Measurements from ENCODE around the gene PPP2R2C. TPM values are rescaled to one million over a fixed set of nuclear protein-coding genes. Genes with fewer than 3 reads are reported as not detected.

Gene PPP2R2C
- total RNA-seq, 3 donors from 2014 or later: not detected

GRCh38 chr4:6452116-6452896 lies 20.1 kb downstream of the PPP2R2C start:
- no peak for ATAC-seq
- Mint-ChIP-seq H3K27me3 (ENCODE audit: low read depth) (peaks cover 28% of the 10 kb centered on the region), H3K4me3 (no peak overlapping the region)

GRCh38 chr4:6451309-6451708 lies 21.1 kb downstream of the PPP2R2C start:
- Mint-ChIP-seq H3K4me1 (ENCODE audit: low read depth) (no peaks in the 10 kb centered on the region), H3K4me3 (no peak overlapping the region), H3K27me3 (ENCODE audit: low read depth) (peaks cover 31% of the 10 kb centered on the region), H3K36me3 (ENCODE audit: insufficient read depth) (no peaks in the 10 kb centered on the region), H3K9me3 (no peaks in the 10 kb centered on the region)
- DNase-seq (no peak), ATAC-seq (no peak)

More at GRCh38 chr4:6452116-6452896, 20.1 kb downstream of the PPP2R2C start:
- no peak for DNase-seq
- H3K4me1 Mint-ChIP-seq (ENCODE audit: low read depth): no peaks in the 10 kb centered on the region
- no peaks in the 10 kb centered on the region for H3K9me3 Mint-ChIP-seq
- H3K36me3 Mint-ChIP-seq (ENCODE audit: insufficient read depth): no peaks in the 10 kb centered on the region

- Mint-ChIP-seq H3K27me3 (ENCODE audit: low read depth) (peaks cover 30% of the 10 kb centered on the region), H3K36me3 (ENCODE audit: insufficient read depth) (no peaks in the 10 kb centered on the region), H3K9me3 (no peaks in the 10 kb centered on the region), H3K4me3 (no peak overlapping the region), H3K4me1 (ENCODE audit: low read depth) (no peaks in the 10 kb centered on the region)
- no peak for DNase-seq
- no peak for ATAC-seq
These were observed 21.7 kb downstream of the PPP2R2C start for GRCh38 chr4:6450709-6451108.

GRCh38 chr4:6449746-6450369 lies 22.6 kb downstream of the PPP2R2C start:
- Mint-ChIP-seq H3K9me3 (no peaks in the 10 kb centered on the region), H3K36me3 (ENCODE audit: insufficient read depth) (no peaks in the 10 kb centered on the region), H3K4me3 (no peak overlapping the region), H3K4me1 (ENCODE audit: low read depth) (no peaks in the 10 kb centered on the region), H3K27me3 (ENCODE audit: low read depth) (peaks cover 24% of the 10 kb centered on the region)
- DNase-seq (no peak), ATAC-seq (no peak)

GRCh38 chr4:6449335-6449734 lies 23.1 kb downstream of the PPP2R2C start:
- Mint-ChIP-seq H3K36me3 (ENCODE audit: insufficient read depth) (no peaks in the 10 kb centered on the region), H3K4me1 (ENCODE audit: low read depth) (no peaks in the 10 kb centered on the region), H3K4me3 (no peak overlapping the region), H3K27me3 (ENCODE audit: low read depth) (peaks cover 24% of the 10 kb centered on the region), H3K9me3 (no peaks in the 10 kb centered on the region)
- DNase-seq: no peak
- no peak for ATAC-seq

GRCh38 chr4:6448476-6449170 lies 23.8 kb downstream of the PPP2R2C start:
- no peak overlapping the region for H3K4me3 Mint-ChIP-seq
- H3K27me3 Mint-ChIP-seq (ENCODE audit: low read depth): peaks cover 24% of the 10 kb centered on the region
- no peaks in the 10 kb centered on the region for H3K4me1 Mint-ChIP-seq (ENCODE audit: low read depth)
- ATAC-seq (no peak), DNase-seq (no peak)
- no peaks in the 10 kb centered on the region for H3K9me3 Mint-ChIP-seq
- H3K36me3 Mint-ChIP-seq (ENCODE audit: insufficient read depth): no peaks in the 10 kb centered on the region

- ATAC-seq (no peak), DNase-seq (no peak)
- no peak overlapping the region for H3K4me3 Mint-ChIP-seq
- H3K4me1 Mint-ChIP-seq (ENCODE audit: low read depth): no peaks in the 10 kb centered on the region
- no peaks in the 10 kb centered on the region for H3K36me3 Mint-ChIP-seq (ENCODE audit: insufficient read depth)
- peaks cover 24% of the 10 kb centered on the region for H3K27me3 Mint-ChIP-seq (ENCODE audit: low read depth)
- no peaks in the 10 kb centered on the region for H3K9me3 Mint-ChIP-seq
These were observed 24.7 kb downstream of the PPP2R2C start for GRCh38 chr4:6447672-6448171.

- H3K36me3 Mint-ChIP-seq (ENCODE audit: insufficient read depth): no peaks in the 10 kb centered on the region
- no peaks in the 10 kb centered on the region for H3K4me1 Mint-ChIP-seq (ENCODE audit: low read depth)
- no peaks in the 10 kb centered on the region for H3K9me3 Mint-ChIP-seq
- ATAC-seq: no peak
- DNase-seq: no peak
- peaks cover 28% of the 10 kb centered on the region for H3K27me3 Mint-ChIP-seq (ENCODE audit: low read depth)
- H3K4me3 Mint-ChIP-seq: no peak overlapping the region
These were observed 25.6 kb downstream of the PPP2R2C start for GRCh38 chr4:6446538-6447451.

GRCh38 chr4:6446130-6446482 lies 26.3 kb downstream of the PPP2R2C start:
- Mint-ChIP-seq H3K4me1 (ENCODE audit: low read depth) (no peaks in the 10 kb centered on the region), H3K4me3 (no peak overlapping the region), H3K36me3 (ENCODE audit: insufficient read depth) (no peaks in the 10 kb centered on the region), H3K9me3 (no peaks in the 10 kb centered on the region), H3K27me3 (ENCODE audit: low read depth) (peaks cover 27% of the 10 kb centered on the region)
- DNase-seq (no peak), ATAC-seq (no peak)

- no peaks in the 10 kb centered on the region for H3K36me3 Mint-ChIP-seq (ENCODE audit: insufficient read depth)
- H3K27me3 Mint-ChIP-seq (ENCODE audit: low read depth): peaks cover 23% of the 10 kb centered on the region
These were observed 26.8 kb downstream of the PPP2R2C start for GRCh38 chr4:6445403-6446129.

GRCh38 chr4:6444582-6444981 lies 27.8 kb downstream of the PPP2R2C start:
- H3K4me1 Mint-ChIP-seq (ENCODE audit: low read depth): no peaks in the 10 kb centered on the region
- DNase-seq: no peak
- H3K36me3 Mint-ChIP-seq (ENCODE audit: insufficient read depth): no peaks in the 10 kb centered on the region
- no peaks in the 10 kb centered on the region for H3K9me3 Mint-ChIP-seq
- H3K27me3 Mint-ChIP-seq (ENCODE audit: low read depth): peaks cover 24% of the 10 kb centered on the region
- H3K4me3 Mint-ChIP-seq: no peak overlapping the region
- no peak for ATAC-seq

More at GRCh38 chr4:6445403-6446129, 26.8 kb downstream of the PPP2R2C start:
- ATAC-seq (no peak), DNase-seq (no peak)
- Mint-ChIP-seq H3K9me3 (no peaks in the 10 kb centered on the region), H3K4me3 (no peak overlapping the region), H3K4me1 (ENCODE audit: low read depth) (no peaks in the 10 kb centered on the region)

GRCh38 chr4:6443035-6444023 lies 29.1 kb downstream of the PPP2R2C start:
- Mint-ChIP-seq H3K4me1 (ENCODE audit: low read depth) (no peaks in the 10 kb centered on the region), H3K27me3 (ENCODE audit: low read depth) (peaks cover 24% of the 10 kb centered on the region), H3K4me3 (no peak overlapping the region), H3K9me3 (no peaks in the 10 kb centered on the region), H3K36me3 (ENCODE audit: insufficient read depth) (no peaks in the 10 kb centered on the region)
- DNase-seq (no peak), ATAC-seq (no peak)

Data from activated T-cell treated with anti-CD3 and anti-CD28 coated beads, Interleukin-2, amount 50 U/mL, for 4 hours (primary cell).